ENCODE measurements around the gene MZB1. TPM values are rescaled to one million over a fixed set of nuclear protein-coding genes. Genes with fewer than 3 reads are reported as not detected.
"Not testable (repeated sequence)": the region's sequence is repeated elsewhere in the genome, so short reads cannot be mapped to it uniquely, and the experiment has no call there.

Gene MZB1
- total and polyA plus RNA-seq, 2 of the 8 experiments (the other 6 are each of a cell fraction or from before 2014, with no cell fraction given) = 0.39 to 0.47 TPM

DNA sequence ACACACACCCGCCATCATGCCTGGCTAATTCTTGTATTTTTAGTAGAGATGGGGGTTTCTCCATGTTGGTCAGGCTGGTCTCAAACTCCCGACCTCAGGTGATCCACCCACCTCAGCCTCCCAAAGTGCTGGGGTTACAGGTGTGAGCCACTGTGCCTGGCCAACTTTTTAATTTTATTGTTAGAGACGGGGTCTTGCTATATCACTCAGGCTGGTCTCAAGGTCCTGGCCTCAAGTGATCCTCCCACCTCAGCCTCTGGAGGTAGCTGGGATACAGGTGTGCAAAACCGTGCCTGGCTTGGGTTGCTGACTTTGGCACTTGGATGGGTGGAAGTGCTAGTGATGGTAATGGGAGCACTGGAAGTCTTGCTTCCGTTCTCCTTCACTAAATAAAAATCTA, 19.4 kb upstream of the MZB1 start:
- H4K5ac ChIP-seq (ENCODE audit: insufficient read length, low read depth, low read length); H4K20me1 ChIP-seq (replicated peaks in 1 of 2; ENCODE audit: control insufficient read depth in 1 of 2, insufficient read depth in 2 of 2, low read length in 2 of 2); H2BK5ac ChIP-seq (ENCODE audit: low read depth, low read length); FAIRE-seq; H4K8ac ChIP-seq (ENCODE audit: extremely low read depth, insufficient read depth, low read length); H3K79me1 ChIP-seq (ENCODE audit: low read depth, low read length); H2BK120ac ChIP-seq (replicated peaks; ENCODE audit: low read depth, low read length); H3K23ac ChIP-seq (ENCODE audit: insufficient read length); H2BK15ac ChIP-seq (ENCODE audit: low read length); DNase-seq (ENCODE audit: low read depth in 1 of 2, low spot score in 2 of 2); H3K4me1 ChIP-seq (replicated peaks in 1 of 4; ENCODE audit: control insufficient read depth in 3 of 4, insufficient read depth in 4 of 4, low read length in 3 of 4); H3K14ac ChIP-seq (ENCODE audit: insufficient read length); H3K9ac ChIP-seq (replicated peaks in 1 of 4; ENCODE audit: extremely low read depth in 1 of 4, low read depth in 3 of 4, low read length in 3 of 4); H3K9me3 ChIP-seq (ENCODE audit: insufficient read depth in 2 of 2, low read depth in 1 of 2, low read length in 1 of 2); H2AK5ac ChIP-seq (ENCODE audit: low read depth, low read length); H3K79me2 ChIP-seq (ENCODE audit: control insufficient read depth in 1 of 2, insufficient read depth in 2 of 2, low read length in 2 of 2); H3K56ac ChIP-seq (replicated peaks; ENCODE audit: insufficient read length, low read depth, low read length); H3K27ac ChIP-seq (ENCODE audit: low read depth, low read length); H3K27me3 ChIP-seq (replicated peaks in 1 of 4; ENCODE audit: control insufficient read depth in 3 of 4, extremely low read depth in 1 of 4, insufficient read depth in 3 of 4, low read length in 3 of 4); H3K4me2 ChIP-seq (ENCODE audit: insufficient read depth in 1 of 2, low read depth in 2 of 2, low read length in 2 of 2); H3K18ac ChIP-seq (ENCODE audit: extremely low read depth, low read length); H2AFZ ChIP-seq (ENCODE audit: low read length); H4K91ac ChIP-seq (replicated peaks; ENCODE audit: insufficient read length, low read length); H3K4ac ChIP-seq (replicated peaks; ENCODE audit: insufficient read length, low read depth, low read length); H3K23me2 ChIP-seq (ENCODE audit: low read depth, low read length); H2BK12ac ChIP-seq (ENCODE audit: low read depth, low read length); H2BK20ac ChIP-seq (ENCODE audit: low read length); H3K4me3 ChIP-seq (ENCODE audit: extremely low read depth in 1 of 4, insufficient read depth in 2 of 4, low read depth in 3 of 4, low read length in 4 of 4): not testable (repeated sequence)
- 92% methylated on average over 5 of the region's 5 CpGs; no CpG with 5 or more reads in 1 of the 2 experiments for WGBS, 2 experiments (ENCODE audit: extremely low coverage in 1 of 2, insufficient coverage in 1 of 2, insufficient read length in 1 of 2, insufficient replicate concordance in 2 of 2, low coverage in 1 of 2, low lambda C conversion rate in 2 of 2, missing lambda C conversion rate in 1 of 2)
- ChIA-PET CTCF (ENCODE audit: partially characterized antibody) (interaction anchor here (1.7 to 8.2 kb wide), 3 partner anchors 12 to 104 kb away, joined by 6 to 69 read pairs (median 25); no protein-coding TSS in a partner anchor), POLR2A (ENCODE audit: partially characterized antibody) (interaction anchor here (0.6 to 1.2 kb wide), 5 partner anchors 12 to 794 kb away, joined by 3 to 5 read pairs (median 3); partner anchors contain the start of gene DNAJC18)
- H3K36me3 ChIP-seq (ENCODE audit: control insufficient read depth in 2 of 4, insufficient read depth in 4 of 4, low read length in 3 of 4) = peaks cover 0 to 11% (median 1%) of the 10 kb centered on the region in 4 experiments; a peak in 3 of 8 replicates
